GM12892 (cell line): ENCODE measurements around the gene PPM1D.

Source experiments
- POLR2A ChIP-seq: IDR thresholded peaks from 2 replicates; pipeline ENCODE4 v1.6.1; 2011; ENCODE audit warnings: low read depth, low read length, control low read depth
- POLR2AphosphoS5 ChIP-seq: IDR thresholded peaks from 2 replicates; pipeline ENCODE4 v1.6.1; 2011; ENCODE audit warnings: low read depth, low read length, control low read depth
- TAF1 ChIP-seq: IDR thresholded peaks from 2 replicates; pipeline ENCODE4 v1.6.1; 2011; ENCODE audit warnings: low read depth, mild to moderate bottlenecking, control low read depth, low read length, borderline replicate concordance

- no peak for TF ChIP-seq POLR2A
- no peak for TF ChIP-seq POLR2AphosphoS5
- no peak for TF ChIP-seq TAF1
Observed at GRCh38 chr17:60647705-60648104, 47.7 kb downstream of the PPM1D start.
